Trophoblast cell (in vitro differentiated cells and primary cell): ENCODE data around the gene VPREB1.

Experiments used
- DNase-seq, 2 donors: peaks; one replicate each; pipeline ENCODE4 v3.0.0-alpha.2; 2016
- H2AFZ ChIP-seq: 2 replicates; pipeline ENCODE4 v1.6.1; 2013; ENCODE audit warnings: low read length, moderate library complexity, mild to moderate bottlenecking; ENCODE audit not compliant: insufficient read depth, poor library complexity
- H2AK5ac ChIP-seq: 2 replicates; pipeline ENCODE4 v1.6.1; 2013; ENCODE audit warnings: mild to moderate bottlenecking, low read length
- H2BK120ac ChIP-seq: 2 replicates; pipeline ENCODE4 v1.6.1; 2013; ENCODE audit warnings: low read length, mild to moderate bottlenecking, moderate library complexity; ENCODE audit not compliant: insufficient read depth, poor library complexity
- H2BK12ac ChIP-seq: 2 replicates; pipeline ENCODE4 v1.6.1; 2013; ENCODE audit warnings: mild to moderate bottlenecking, low read length, moderate library complexity
- H2BK5ac ChIP-seq: 2 replicates; pipeline ENCODE4 v1.6.1; 2013; ENCODE audit warnings: low read length, low read depth, moderate library complexity, mild to moderate bottlenecking; ENCODE audit not compliant: poor library complexity
- H3K14ac ChIP-seq: 2 replicates; pipeline ENCODE4 v1.6.1; 2013; ENCODE audit warnings: mild to moderate bottlenecking, low read length
- H3K18ac ChIP-seq: 2 replicates; pipeline ENCODE4 v1.6.1; 2013; ENCODE audit warnings: mild to moderate bottlenecking, low read length
- H3K23ac ChIP-seq: 2 replicates; pipeline ENCODE4 v1.6.1; 2013; ENCODE audit warnings: low read length
- H3K27ac ChIP-seq: 2 replicates; pipeline ENCODE4 v1.5.1; 2013; ENCODE audit warnings: low read depth, mild to moderate bottlenecking, inconsistent platforms, low read length, moderate library complexity
- H3K27me3 ChIP-seq: 2 replicates; pipeline ENCODE4 v1.6.1; 2013; ENCODE audit warnings: inconsistent platforms, mild to moderate bottlenecking, low read length, moderate library complexity; ENCODE audit not compliant: insufficient read depth
- H3K36me3 ChIP-seq, 2 experiments: 1 replicate in 1 of 2; 2 replicates in 1 of 2; pipeline ENCODE4 v1.6.1; 2013; ENCODE audit warnings: low read length in 2 of 2, mild to moderate bottlenecking in 2 of 2, moderate library complexity in 1 of 2; ENCODE audit not compliant: insufficient read depth in 2 of 2, control insufficient read depth in 1 of 2
- H3K4ac ChIP-seq: 2 replicates; pipeline ENCODE4 v1.6.1; 2013; ENCODE audit warnings: low read depth, mild to moderate bottlenecking, low read length, moderate library complexity
- H3K4me1 ChIP-seq, 2 experiments: 1 replicate in 1 of 2; 2 replicates in 1 of 2; pipeline ENCODE4 v1.6.1; 2013; ENCODE audit warnings: low read length in 2 of 2, mild to moderate bottlenecking in 2 of 2, moderate library complexity in 1 of 2; ENCODE audit not compliant: insufficient read depth in 2 of 2, control insufficient read depth in 1 of 2
- H3K4me2 ChIP-seq: 2 replicates; pipeline ENCODE4 v1.6.1; 2013; ENCODE audit warnings: inconsistent platforms, mild to moderate bottlenecking, low read length, moderate library complexity
- H3K4me3 ChIP-seq: 2 replicates; pipeline ENCODE4 v1.5.1; 2013; ENCODE audit warnings: mild to moderate bottlenecking, low read depth, low read length, inconsistent platforms
- H3K79me1 ChIP-seq: one replicate; pipeline ENCODE4 v1.6.1; 2013; ENCODE audit warnings: low read length
- H3K79me2 ChIP-seq: 2 replicates; pipeline ENCODE4 v1.6.1; 2013; ENCODE audit warnings: low read length, mild to moderate bottlenecking; ENCODE audit not compliant: control insufficient read depth, insufficient read depth, poor library complexity
- H3K9ac ChIP-seq: 2 replicates; pipeline ENCODE4 v1.6.1; 2013; ENCODE audit warnings: mild to moderate bottlenecking, low read length
- H3K9me3 ChIP-seq: 2 replicates; pipeline ENCODE4 v1.6.1; 2013; ENCODE audit warnings: low read depth, mild to moderate bottlenecking, control low read depth, inconsistent platforms, low read length; ENCODE audit not compliant: insufficient read depth
- H4K12ac ChIP-seq: 2 replicates; pipeline ENCODE4 v1.6.1; 2013; ENCODE audit warnings: low read depth, mild to moderate bottlenecking, low read length, moderate library complexity
- H4K8ac ChIP-seq: 2 replicates; pipeline ENCODE4 v1.6.1; 2013; ENCODE audit warnings: low read depth, mild to moderate bottlenecking, low read length, moderate library complexity
- H4K91ac ChIP-seq: one replicate; pipeline ENCODE4 v1.6.1; 2013; ENCODE audit warnings: low read depth, mild to moderate bottlenecking, low read length, moderate library complexity
- WGBS: extraction: QIAGEN DNeasy Blood & Tissue Kit; methylation state at CpG from one replicate; pipeline ENCODE4 v1.1.7; 2013; ENCODE audit warnings: missing lambda C conversion rate; ENCODE audit not compliant: insufficient read length, insufficient coverage; ENCODE audit errors: extremely low coverage; 5-methylcytosine and 5-hydroxymethylcytosine counted together

Gene VPREB1

GRCh38 chr22:22245256-22245909 lies 797 bp downstream of the VPREB1 start:
- no peak overlapping the region for H2BK12ac ChIP-seq
- no peak overlapping the region for H4K12ac ChIP-seq
- no peaks in the 10 kb centered on the region for H3K79me1 ChIP-seq
- no peak overlapping the region for H3K18ac ChIP-seq
- DNase-seq: no peak
- no peaks in the 10 kb centered on the region for H3K4me1 ChIP-seq
- no peak overlapping the region for H3K4ac ChIP-seq
- H2BK5ac ChIP-seq: no peak overlapping the region
- no peak overlapping the region for H2BK120ac ChIP-seq
- peaks cover 10% of the 10 kb centered on the region for H3K27me3 ChIP-seq
- no CpG with 5 or more reads among the region's 18 CpGs for WGBS
- H3K23ac ChIP-seq: no peak overlapping the region
- peak overlapping the region; percentile 40 for H3K4me3 ChIP-seq
- H2AK5ac ChIP-seq: no peak overlapping the region
- H3K4me2 ChIP-seq: no peak overlapping the region
- no peak overlapping the region for H3K9ac ChIP-seq
- H3K79me2 ChIP-seq: no peaks in the 10 kb centered on the region
- H4K8ac ChIP-seq: no peak overlapping the region
- no peak overlapping the region for H4K91ac ChIP-seq
- no peaks in the 10 kb centered on the region for H3K36me3 ChIP-seq
- peaks cover 6% of the 10 kb centered on the region for H3K9me3 ChIP-seq
- no peak overlapping the region for H2AFZ ChIP-seq
- H3K14ac ChIP-seq: no peak overlapping the region
- no peak overlapping the region for H3K27ac ChIP-seq

DNA sequence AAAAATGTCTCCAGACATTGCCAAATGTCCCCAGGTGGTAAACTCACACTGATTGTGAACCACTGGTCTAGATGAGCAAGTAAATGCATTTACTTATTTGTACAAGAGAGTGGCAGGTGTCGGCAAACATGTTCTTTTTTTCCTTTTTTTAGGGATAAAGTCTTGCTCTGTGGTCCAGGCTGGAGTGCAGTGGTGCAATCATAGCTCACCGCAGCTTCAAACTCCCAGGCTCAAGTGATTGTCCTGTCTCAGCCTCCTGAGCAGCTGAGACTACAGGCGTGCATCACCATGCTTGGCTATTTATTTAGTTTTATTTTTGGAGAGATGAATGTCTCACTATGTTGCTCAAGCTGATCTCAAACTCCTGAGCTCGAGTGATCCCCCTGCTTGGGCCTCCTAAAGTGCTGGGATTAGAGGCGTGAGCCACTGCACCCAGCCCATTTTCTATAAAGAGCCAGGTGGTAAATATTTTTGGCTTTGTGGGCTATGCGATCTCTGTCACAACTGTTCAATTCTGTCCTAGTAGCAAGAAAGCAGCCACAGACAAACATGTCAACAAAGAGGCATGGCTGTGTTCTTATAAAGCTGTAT lies 1.4 kb downstream of the VPREB1 start:
- DNase-seq: no peak
- Histone ChIP-seq H3K4me3 (no peak overlapping the region), H2BK120ac (no peak overlapping the region), H2AFZ (no peak overlapping the region), H3K27ac (no peak overlapping the region), H3K79me1 (no peaks in the 10 kb centered on the region), H3K4me2 (no peak overlapping the region), H3K79me2 (no peaks in the 10 kb centered on the region), H3K27me3 (peaks cover 10% of the 10 kb centered on the region), H2AK5ac (no peak overlapping the region), H3K36me3 (no peaks in the 10 kb centered on the region), H2BK5ac (no peak overlapping the region), H4K8ac (no peak overlapping the region), H3K18ac (no peak overlapping the region), H4K91ac (no peak overlapping the region), H3K4me1 (no peaks in the 10 kb centered on the region), H4K12ac (no peak overlapping the region), H3K14ac (no peak overlapping the region), H3K23ac (no peak overlapping the region), H3K4ac (no peak overlapping the region), H3K9me3 (peaks cover 6% of the 10 kb centered on the region), H2BK12ac (no peak overlapping the region), H3K9ac (no peak overlapping the region)
- WGBS: no CpG with 5 or more reads among the region's 6 CpGs

DNA sequence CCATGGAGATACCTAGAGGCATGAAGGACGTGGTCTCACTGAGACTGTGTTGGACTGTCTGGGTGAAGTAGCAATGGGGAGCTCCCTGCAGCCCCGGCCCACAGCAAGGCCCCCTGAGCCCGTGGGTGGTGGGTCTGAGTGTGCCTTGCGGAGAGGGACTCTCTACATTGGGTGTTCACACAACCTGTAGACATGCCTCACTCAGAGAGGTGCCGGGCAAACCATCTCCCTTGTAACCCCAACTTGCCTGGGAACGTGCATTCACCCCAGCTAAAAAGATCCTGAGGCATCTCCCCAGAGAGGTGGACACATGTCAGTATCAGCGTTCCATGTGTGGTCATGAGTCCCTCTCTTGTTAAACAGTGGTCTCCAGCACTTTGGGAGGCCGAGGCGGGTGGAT lies 2.1 kb downstream of the VPREB1 start:
- H4K91ac ChIP-seq: no peak overlapping the region
- H2BK5ac ChIP-seq: no peak overlapping the region
- H3K4me2 ChIP-seq: no peak overlapping the region
- H3K18ac ChIP-seq: no peak overlapping the region
- no peak overlapping the region for H3K27ac ChIP-seq
- H3K4me3 ChIP-seq: no peak overlapping the region
- H2BK120ac ChIP-seq: no peak overlapping the region
- H3K14ac ChIP-seq: no peak overlapping the region
- no peaks in the 10 kb centered on the region for H3K79me2 ChIP-seq
- DNase-seq: no peak
- no peak overlapping the region for H3K4ac ChIP-seq
- no peak overlapping the region for H2AFZ ChIP-seq
- H4K12ac ChIP-seq: no peak overlapping the region
- WGBS: no CpG with 5 or more reads among the region's 9 CpGs
- no peak overlapping the region for H4K8ac ChIP-seq
- H3K9me3 ChIP-seq: peaks cover 2% of the 10 kb centered on the region
- no peak overlapping the region for H2BK12ac ChIP-seq
- no peak overlapping the region for H3K23ac ChIP-seq
- peaks cover 7% of the 10 kb centered on the region for H3K27me3 ChIP-seq
- H3K36me3 ChIP-seq: no peaks in the 10 kb centered on the region
- no peak overlapping the region for H2AK5ac ChIP-seq
- no peaks in the 10 kb centered on the region for H3K4me1 ChIP-seq
- H3K9ac ChIP-seq: no peak overlapping the region
- no peaks in the 10 kb centered on the region for H3K79me1 ChIP-seq

GRCh38 chr22:22248878-22249277 lies 4.3 kb downstream of the VPREB1 start:
- no peak overlapping the region for H3K14ac ChIP-seq
- no peaks in the 10 kb centered on the region for H3K4me1 ChIP-seq
- no peak overlapping the region for H4K8ac ChIP-seq
- no peak overlapping the region for H3K27ac ChIP-seq
- no peak overlapping the region for H4K91ac ChIP-seq
- H2AK5ac ChIP-seq: no peak overlapping the region
- H3K36me3 ChIP-seq: no peaks in the 10 kb centered on the region
- no peaks in the 10 kb centered on the region for H3K79me1 ChIP-seq
- H2BK5ac ChIP-seq: no peak overlapping the region
- no peak overlapping the region for H3K4me3 ChIP-seq
- H4K12ac ChIP-seq: no peak overlapping the region
- H3K4me2 ChIP-seq: no peak overlapping the region
- H2BK12ac ChIP-seq: no peak overlapping the region
- H3K27me3 ChIP-seq: peaks cover 7% of the 10 kb centered on the region
- DNase-seq: no peak
- H3K23ac ChIP-seq: no peak overlapping the region
- no peak overlapping the region for H3K4ac ChIP-seq
- no CpG with 5 or more reads among the region's 3 CpGs for WGBS
- H3K9me3 ChIP-seq: peaks cover 2% of the 10 kb centered on the region
- H2AFZ ChIP-seq: no peak overlapping the region
- H3K18ac ChIP-seq: no peak overlapping the region
- no peak overlapping the region for H3K9ac ChIP-seq
- no peak overlapping the region for H2BK120ac ChIP-seq
- no peaks in the 10 kb centered on the region for H3K79me2 ChIP-seq
